GM23248 (cell line): Measurements from ENCODE around the gene NDUFV3. TPM values are rescaled to one million over a fixed set of nuclear protein-coding genes. Genes with fewer than 3 reads are reported as not detected.
"Not testable (repeated sequence)": the region's sequence is repeated elsewhere in the genome, so short reads cannot be mapped to it uniquely, and the experiment has no call there.

Experiments
- DNase-seq: peaks from one replicate; pipeline ENCODE4 v3.0.0-alpha.2; 2015
- H2AFZ ChIP-seq: fragments of 200-600 bp; sonication (generic); 2 replicates; pipeline ENCODE4 v1.6.1; 2016; ENCODE audit warnings: antibody characterized with exemption
- H3F3A ChIP-seq: fragments of 200-600 bp; sonication (generic); 2 replicates; pipeline ENCODE4 v1.6.1; 2016; ENCODE audit warnings: mild to moderate bottlenecking, antibody characterized with exemption, mixed run types; ENCODE audit not compliant: insufficient read depth
- H3K27ac ChIP-seq: fragments of 200-600 bp; sonication (generic); 2 replicates; pipeline ENCODE4 v1.5.1; 2016; ENCODE audit warnings: mild to moderate bottlenecking
- H3K27me3 ChIP-seq: fragments of 200-600 bp; sonication (generic); replicated peaks from 2 replicates; pipeline ENCODE4 v1.6.1; 2016; ENCODE audit warnings: mild to moderate bottlenecking; ENCODE audit not compliant: insufficient read depth
- H3K36me3 ChIP-seq: fragments of 200-600 bp; sonication (generic); 2 replicates; pipeline ENCODE4 v1.6.1; 2016; ENCODE audit warnings: low read depth, mild to moderate bottlenecking
- H3K4me1 ChIP-seq: fragments of 200-600 bp; sonication (generic); 2 replicates; pipeline ENCODE4 v1.6.1; 2016; ENCODE audit warnings: mild to moderate bottlenecking; ENCODE audit not compliant: insufficient read depth
- H3K4me2 ChIP-seq: fragments of 200-600 bp; sonication (generic); one replicate; pipeline ENCODE4 v1.6.1; 2016; ENCODE audit warnings: mild to moderate bottlenecking; ENCODE audit not compliant: unreplicated experiment
- H3K4me3 ChIP-seq: fragments of 200-600 bp; sonication (generic); 2 replicates; pipeline ENCODE4 v1.5.1; 2016; ENCODE audit warnings: mild to moderate bottlenecking
- H3K79me2 ChIP-seq: fragments of 200-600 bp; sonication (generic); 2 replicates; pipeline ENCODE4 v1.6.1; 2016; ENCODE audit warnings: mild to moderate bottlenecking; ENCODE audit not compliant: insufficient read depth
- H3K9ac ChIP-seq: fragments of 200-600 bp; sonication (generic); 2 replicates; pipeline ENCODE4 v1.6.1; 2016; ENCODE audit warnings: mild to moderate bottlenecking
- H3K9me2 ChIP-seq: fragments of 200-600 bp; sonication (generic); 2 replicates; pipeline ENCODE4 v1.6.1; 2016; ENCODE audit warnings: mixed run types, mild to moderate bottlenecking, moderate library complexity; ENCODE audit not compliant: insufficient read depth
- H3K9me3 ChIP-seq: fragments of 200-600 bp; sonication (generic); one replicate; pipeline ENCODE4 v1.6.1; 2017; ENCODE audit warnings: low read depth
- H4K20me1 ChIP-seq: fragments of 200-600 bp; sonication (generic); 2 replicates; pipeline ENCODE4 v1.6.0; 2016; ENCODE audit not compliant: insufficient read depth
- EZH2 ChIP-seq: fragments of 200-600 bp; sonication (generic); IDR thresholded peaks from 2 replicates; pipeline ENCODE4 v1.6.1; 2018; ENCODE audit warnings: antibody characterized with exemption, mild to moderate bottlenecking; ENCODE audit not compliant: insufficient read depth, poor library complexity, severe bottlenecking
- EZH2phosphoT487 ChIP-seq: fragments of 200-600 bp; sonication (generic); IDR thresholded peaks from 2 replicates; pipeline ENCODE4 v1.6.1; 2018; ENCODE audit warnings: antibody characterized with exemption, moderate library complexity, mild to moderate bottlenecking, low read depth; ENCODE audit not compliant: insufficient read depth
- WGBS, 2 experiments: methylation state at CpG; one replicate each; pipeline ENCODE4 v1.1.6; 2015 to 2017; ENCODE audit warnings: low lambda C conversion rate in 2 of 2, low coverage in 1 of 2; ENCODE audit errors: missing lambda C conversion rate in 2 of 2; 5-methylcytosine and 5-hydroxymethylcytosine counted together
- in situ Hi-C: fragments of 300-500 bp; cut with MboI; formaldehyde crosslinking; loops from 2 replicates; pipeline ENCODE4 v1.15.0; 2020
- polyA plus RNA-seq: library from polyadenylated mRNA; unstranded; fragments of >200 nt; fragmentation: Nextera tagmentation; extraction: Ambion mirVana; gene quantifications from 2 replicates; pipeline ENCODE4 v1.2.1, GENCODE V29; 2016
- total RNA-seq: library from RNA; depleted of rRNA; stranded (reverse); fragments of >200 nt; shearing (Covaris generic); gene quantifications from 2 replicates; pipeline ENCODE4 v1.2.3, GENCODE V29; 2014

Gene NDUFV3
- total and polyA plus RNA-seq, 2 experiments from 2014 or later = 46.8 to 56.8 TPM

- H3K9me2 ChIP-seq = no peaks in the 10 kb centered on the region
- H3K36me3 ChIP-seq = no peaks in the 10 kb centered on the region
- H4K20me1 ChIP-seq = no peaks in the 10 kb centered on the region
- peak overlapping the region; percentile 89 for H2AFZ ChIP-seq
- whole genome bisulfite sequencing, 2 experiments = 10 to 13% methylated on average over 18 of the region's 18 CpGs
- no peaks in the 10 kb centered on the region for H3K4me1 ChIP-seq
- no peaks in the 10 kb centered on the region for H3K27me3 ChIP-seq
- peak; percentile 89 for DNase-seq
- no peak overlapping the region for H3K27ac ChIP-seq
- peak overlapping the region; percentile 43; the same call in 1 of the 2 replicates for H3K9ac ChIP-seq
- peak overlapping the region; percentile 56 for H3K4me2 ChIP-seq
- H3K9me3 ChIP-seq = no peaks in the 10 kb centered on the region
- in situ Hi-C loops = no loop called here
- no peaks in the 10 kb centered on the region for H3F3A ChIP-seq
- no peaks in the 10 kb centered on the region for H3K79me2 ChIP-seq
- TF ChIP-seq EZH2phosphoT487 = no peak
- no peak for TF ChIP-seq EZH2
- no peak overlapping the region for H3K4me3 ChIP-seq
Measured at GRCh38 chr21:42923553-42924432, 30.7 kb downstream of the NDUFV3 start.

GRCh38 chr21:42924433-42924751 is 31.3 kb downstream of the NDUFV3 start:
- peak overlapping the region; percentile 56 for H3K4me2 ChIP-seq
- no peaks in the 10 kb centered on the region for H3K9me2 ChIP-seq
- TF ChIP-seq EZH2 (no peak), EZH2phosphoT487 (no peak)
- no peaks in the 10 kb centered on the region for H4K20me1 ChIP-seq
- H3K4me3 ChIP-seq = no peak overlapping the region
- no peaks in the 10 kb centered on the region for H3K9me3 ChIP-seq
- H3K79me2 ChIP-seq = no peaks in the 10 kb centered on the region
- WGBS, 2 experiments = 86 to 87% methylated on average over 6 of the region's 6 CpGs
- H3K4me1 ChIP-seq = no peaks in the 10 kb centered on the region
- H2AFZ ChIP-seq = peak overlapping the region; percentile 89
- DNase-seq = no peak
- no peaks in the 10 kb centered on the region for H3F3A ChIP-seq
- H3K27ac ChIP-seq = no peak overlapping the region
- peak overlapping the region; percentile 43; the same call in 1 of the 2 replicates for H3K9ac ChIP-seq
- H3K27me3 ChIP-seq = no peaks in the 10 kb centered on the region
- H3K36me3 ChIP-seq = no peaks in the 10 kb centered on the region
- in situ Hi-C loops = no loop called here

GRCh38 chr21:42925114-42925926 is 32.2 kb downstream of the NDUFV3 start, which contains the start of gene ERVH48-1:
TSS of gene ERVH48-1 (minus strand) at chr21:42925630. CDS start at chr21:42919006, 6,624 bp downstream.
- H3K9ac ChIP-seq = no peak within 1 kb of the TSS
- H3K9me2 ChIP-seq = no peaks in the 10 kb centered on the region
- H2AFZ ChIP-seq = peak within 1 kb of the TSS; percentile 89; the same call in 1 of the 2 replicates
- WGBS, 2 experiments = 87 to 89% methylated on average over 29 of the region's 29 CpGs
- H3F3A ChIP-seq = no peaks in the 10 kb centered on the region
- H3K4me3 ChIP-seq = no peak within 1 kb of the TSS
- H3K79me2 ChIP-seq = no peaks in the 10 kb centered on the region
- in situ Hi-C loops = no loop called here
- no peak within 1 kb of the TSS for H3K4me2 ChIP-seq
- no peaks in the 10 kb centered on the region for H3K27me3 ChIP-seq
- TF ChIP-seq EZH2 (no peak), EZH2phosphoT487 (no peak)
- H3K4me1 ChIP-seq = no peaks in the 10 kb centered on the region
- H3K36me3 ChIP-seq = no peaks in the 10 kb centered on the region
- DNase-seq = no peak
- H3K27ac ChIP-seq = no peak within 1 kb of the TSS
- H3K9me3 ChIP-seq = no peaks in the 10 kb centered on the region
- no peaks in the 10 kb centered on the region for H4K20me1 ChIP-seq

GRCh38 chr21:42927474-42928200 is 34.5 kb downstream of the NDUFV3 start:
- H3K27ac ChIP-seq, H3K4me3 ChIP-seq, H3K9me3 ChIP-seq, H2AFZ ChIP-seq, H3F3A ChIP-seq, H3K4me1 ChIP-seq, H3K9me2 ChIP-seq, H3K4me2 ChIP-seq, H4K20me1 ChIP-seq, H3K27me3 ChIP-seq, H3K36me3 ChIP-seq, H3K9ac ChIP-seq, DNase-seq, in situ Hi-C loops, H3K79me2 ChIP-seq: not testable (repeated sequence)
- 86 to 92% methylated on average over 18 to 23 of the region's 23 CpGs for WGBS, 2 experiments
